Activated CD4-positive, alpha-beta T cell treated with anti-CD3 and anti-CD28 coated beads, Interleukin-2, amount 50 U/mL, for 1 hour (primary cell): Measurements from ENCODE around the gene FLYWCH2.
"Not testable (repeated sequence)": the region's sequence is repeated elsewhere in the genome, so short reads cannot be mapped to it uniquely, and the experiment has no call there.

ENCODE experiments used
- DNase-seq: peaks from one replicate; pipeline ENCODE4 v3.0.0-alpha.2; 2020

FLYWCH2 gene

GRCh38 chr16:2915196-2915929 is 32.3 kb downstream of the FLYWCH2 start:
- no peak for DNase-seq

- DNase-seq = peak; percentile 61
Observed at GRCh38 chr16:2919511-2920255, 36.7 kb downstream of the FLYWCH2 start.

- DNase-seq = no peak
Observed at GRCh38 chr16:2923481-2923880, 40.5 kb downstream of the FLYWCH2 start.

- DNase-seq = no peak
Observed at GRCh38 chr16:2924901-2925755, 42.1 kb downstream of the FLYWCH2 start.

- DNase-seq = no peak
Observed at GRCh38 chr16:2925951-2926649, 43.1 kb downstream of the FLYWCH2 start.

- no peak for DNase-seq
Observed at GRCh38 chr16:2926650-2926999, 43.6 kb downstream of the FLYWCH2 start.

- DNase-seq = peak; percentile 85
Observed at GRCh38 chr16:2927010-2927646, 44.1 kb downstream of the FLYWCH2 start.

GRCh38 chr16:2928151-2928550 is 45.1 kb downstream of the FLYWCH2 start:
- DNase-seq = not testable (repeated sequence)

GRCh38 chr16:2928796-2929195 is 45.8 kb downstream of the FLYWCH2 start:
- no peak for DNase-seq

- DNase-seq = no peak
Observed at GRCh38 chr16:2929693-2930092, 46.7 kb downstream of the FLYWCH2 start.

- DNase-seq = no peak
Observed at GRCh38 chr16:2930236-2930635, 47.2 kb downstream of the FLYWCH2 start.

GRCh38 chr16:2931231-2931914 is 48.4 kb downstream of the FLYWCH2 start:
- not testable (repeated sequence) for DNase-seq

- no peak for DNase-seq
Observed at GRCh38 chr16:2933136-2933535, 50.1 kb downstream of the FLYWCH2 start.

- DNase-seq = no peak
Observed at GRCh38 chr16:2933701-2934100, 50.7 kb downstream of the FLYWCH2 start.

GRCh38 chr16:2934450-2934849 is 51.4 kb downstream of the FLYWCH2 start:
- no peak for DNase-seq

GRCh38 chr16:2936436-2937011 is 53.5 kb downstream of the FLYWCH2 start:
- no peak for DNase-seq

GRCh38 chr16:2937170-2937569 is 54.2 kb downstream of the FLYWCH2 start:
- DNase-seq = no peak

GRCh38 chr16:2938206-2938605 is 55.2 kb downstream of the FLYWCH2 start:
- no peak for DNase-seq

GRCh38 chr16:2939968-2940367 is 57.0 kb downstream of the FLYWCH2 start:
- no peak for DNase-seq

GRCh38 chr16:2942045-2942444 is 59.0 kb downstream of the FLYWCH2 start:
- DNase-seq = no peak

GRCh38 chr16:2943716-2944115 is 60.7 kb downstream of the FLYWCH2 start:
- DNase-seq = not testable (repeated sequence)
